Measurements from ENCODE around the gene TMEM184B. TPM values are rescaled to one million over a fixed set of nuclear protein-coding genes. Genes with fewer than 3 reads are reported as not detected.

TMEM184B gene
- total and polyA plus RNA-seq, 12 donors: 20.8 to 51.6 (median 42.3) TPM

- no peak for ATAC-seq
- TF ChIP-seq CTCF (IDR thresholded peaks at IDR 0.05): no peak
- H3K27me3 ChIP-seq: no peaks in the 10 kb centered on the region
- H3K36me3 ChIP-seq: peaks cover 11 to 100% (median 79%) of the 10 kb centered on the region in 9 donors
- intact Hi-C loops (cut with DNase I): no loop called here
- H3K9me3 ChIP-seq: no peaks in the 10 kb centered on the region
- no peak overlapping the region for H3K4me3 ChIP-seq
- peak overlapping the region in 3 of 10 donors; percentile 1 to 15 (median 12) for H3K27ac ChIP-seq
- 87 to 90% methylated on average over 9 of the region's 9 CpGs for WGBS, 2 donors
- peaks cover 0 to 47% (median 14%) of the 10 kb centered on the region in 9 donors for H3K4me1 ChIP-seq
- no peak for DNase-seq
Observed at GRCh38 chr22:38295863-38296262, 23.1 kb upstream of the TMEM184B start.

- 88 to 89% methylated on average over 6 of the region's 6 CpGs for WGBS, 2 donors
- H3K27me3 ChIP-seq: no peaks in the 10 kb centered on the region
- TF ChIP-seq CTCF (IDR thresholded peaks at IDR 0.05): no peak
- peaks cover 11 to 100% (median 73%) of the 10 kb centered on the region in 9 donors for H3K36me3 ChIP-seq
- peak overlapping the region in 4 of 10 donors; percentile 1 to 77 (median 42) for H3K27ac ChIP-seq
- H3K4me1 ChIP-seq: peaks cover 0 to 42% (median 14%) of the 10 kb centered on the region in 9 donors
- no peaks in the 10 kb centered on the region for H3K9me3 ChIP-seq
- DNase-seq (no peak), ATAC-seq (no peak)
- H3K4me3 ChIP-seq: no peak overlapping the region
- intact Hi-C loops (cut with DNase I): no loop called here
Observed at GRCh38 chr22:38295339-38295738, 22.5 kb upstream of the TMEM184B start.

GRCh38 chr22:38294193-38294592 is 21.4 kb upstream of the TMEM184B start:
- H3K4me1 ChIP-seq: peaks cover 0 to 30% (median 7%) of the 10 kb centered on the region in 9 donors
- DNase-seq (no peak), ATAC-seq (no peak)
- no peaks in the 10 kb centered on the region for H3K9me3 ChIP-seq
- peaks cover 11 to 100% (median 62%) of the 10 kb centered on the region in 9 donors for H3K36me3 ChIP-seq
- H3K27ac ChIP-seq: peak overlapping the region in 9 of 10 donors; percentile 1 to 77 (median 58)
- WGBS, 2 donors: 94% methylated on average over 26 of the region's 26 CpGs
- no peak for TF ChIP-seq CTCF (IDR thresholded peaks at IDR 0.05)
- intact Hi-C loops (cut with DNase I): no loop called here
- H3K27me3 ChIP-seq: no peaks in the 10 kb centered on the region
- no peak overlapping the region for H3K4me3 ChIP-seq

- DNase-seq: no peak
- ATAC-seq: peak in 6 of 8 donors; percentile 21 to 45 (median 37)
- peaks cover 0 to 27% (median 7%) of the 10 kb centered on the region in 9 donors for H3K4me1 ChIP-seq
- no peaks in the 10 kb centered on the region for H3K27me3 ChIP-seq
- no peaks in the 10 kb centered on the region for H3K9me3 ChIP-seq
- TF ChIP-seq CTCF (IDR thresholded peaks at IDR 0.05): no peak
- H3K36me3 ChIP-seq: peaks cover 0 to 99% (median 48%) of the 10 kb centered on the region in 9 donors
- intact Hi-C loops (cut with DNase I): no loop called here
- peak overlapping the region in 9 of 10 donors; percentile 27 to 77 (median 58) for H3K27ac ChIP-seq
- no peak overlapping the region for H3K4me3 ChIP-seq
- WGBS, 2 donors: 79 to 81% methylated on average over 9 of the region's 9 CpGs
Observed at GRCh38 chr22:38292694-38293093, 19.9 kb upstream of the TMEM184B start.
